ENCODE results near the gene EFNA5. TPM values are rescaled to one million over a fixed set of nuclear protein-coding genes. Genes with fewer than 3 reads are reported as not detected.

The EFNA5 gene
- total RNA-seq, 1 donor from 2014 or later: 57.5 TPM

- no peak for DNase-seq (ENCODE audit: low spot score in 2 of 2, unreplicated experiment in 2 of 2)
- no peak for TF ChIP-seq CTCF (IDR thresholded peaks at IDR 0.05; ENCODE audit: unreplicated experiment)
- no peaks in the 10 kb centered on the region for H3K9me3 Mint-ChIP-seq
- no peaks in the 10 kb centered on the region for H3K27me3 Mint-ChIP-seq (ENCODE audit: low read depth)
- no peak overlapping the region for H3K4me3 Mint-ChIP-seq
- peaks cover 2% of the 10 kb centered on the region for H3K36me3 Mint-ChIP-seq
- no peak overlapping the region for H3K27ac Mint-ChIP-seq
- peaks cover 13% of the 10 kb centered on the region for H3K4me1 Mint-ChIP-seq
These were observed 9.6 kb downstream of the EFNA5 start for GRCh38 chr5:107661038-107661649.

GRCh38 chr5:107658528-107658927 lies 12.2 kb downstream of the EFNA5 start:
- no peaks in the 10 kb centered on the region for H3K27me3 Mint-ChIP-seq (ENCODE audit: low read depth)
- no peak for DNase-seq (ENCODE audit: low spot score in 2 of 2, unreplicated experiment in 2 of 2)
- no peaks in the 10 kb centered on the region for H3K9me3 Mint-ChIP-seq
- TF ChIP-seq CTCF (IDR thresholded peaks at IDR 0.05; ENCODE audit: unreplicated experiment): no peak
- peaks cover 2% of the 10 kb centered on the region for H3K36me3 Mint-ChIP-seq
- peaks cover 20% of the 10 kb centered on the region for H3K4me1 Mint-ChIP-seq
- H3K27ac Mint-ChIP-seq: no peak overlapping the region
- H3K4me3 Mint-ChIP-seq: no peak overlapping the region

- H3K36me3 Mint-ChIP-seq: no peaks in the 10 kb centered on the region
- no peak for DNase-seq (ENCODE audit: low spot score in 2 of 2, unreplicated experiment in 2 of 2)
- peaks cover 21% of the 10 kb centered on the region for H3K4me1 Mint-ChIP-seq
- no peaks in the 10 kb centered on the region for H3K9me3 Mint-ChIP-seq
- H3K27me3 Mint-ChIP-seq (ENCODE audit: low read depth): no peaks in the 10 kb centered on the region
- H3K27ac Mint-ChIP-seq: no peak overlapping the region
- H3K4me3 Mint-ChIP-seq: no peak overlapping the region
- no peak for TF ChIP-seq CTCF (IDR thresholded peaks at IDR 0.05; ENCODE audit: unreplicated experiment)
These were observed 14.9 kb downstream of the EFNA5 start for GRCh38 chr5:107655831-107656230.

- H3K27ac Mint-ChIP-seq: no peak overlapping the region
- no peaks in the 10 kb centered on the region for H3K9me3 Mint-ChIP-seq
- no peak for TF ChIP-seq CTCF (IDR thresholded peaks at IDR 0.05; ENCODE audit: unreplicated experiment)
- H3K36me3 Mint-ChIP-seq: no peaks in the 10 kb centered on the region
- DNase-seq (ENCODE audit: low spot score in 2 of 2, unreplicated experiment in 2 of 2): no peak
- H3K4me1 Mint-ChIP-seq: peaks cover 21% of the 10 kb centered on the region
- H3K27me3 Mint-ChIP-seq (ENCODE audit: low read depth): no peaks in the 10 kb centered on the region
- H3K4me3 Mint-ChIP-seq: no peak overlapping the region
These were observed 15.9 kb downstream of the EFNA5 start for GRCh38 chr5:107654827-107655226.

- H3K27ac Mint-ChIP-seq: no peak overlapping the region
- H3K4me1 Mint-ChIP-seq: peaks cover 21% of the 10 kb centered on the region
- H3K36me3 Mint-ChIP-seq: no peaks in the 10 kb centered on the region
- no peaks in the 10 kb centered on the region for H3K27me3 Mint-ChIP-seq (ENCODE audit: low read depth)
- DNase-seq (ENCODE audit: low spot score in 2 of 2, unreplicated experiment in 2 of 2): no peak
- no peak for TF ChIP-seq CTCF (IDR thresholded peaks at IDR 0.05; ENCODE audit: unreplicated experiment)
- no peaks in the 10 kb centered on the region for H3K9me3 Mint-ChIP-seq
- no peak overlapping the region for H3K4me3 Mint-ChIP-seq
These were observed 17.1 kb downstream of the EFNA5 start for GRCh38 chr5:107653685-107654084.

Data from mesothelial cell of epicardium (in vitro differentiated cells).